IPS-18a (cell line): ENCODE data around the gene XIRP1.

Experiments used
- H3K27ac ChIP-seq: one replicate; pipeline ENCODE4 v1.5.1; 2013; ENCODE audit warnings: low read length
- H3K27me3 ChIP-seq: one replicate; pipeline ENCODE4 v1.6.1; 2013; ENCODE audit warnings: mild to moderate bottlenecking, low read length; ENCODE audit not compliant: control insufficient read depth, insufficient read depth
- H3K36me3 ChIP-seq: one replicate; pipeline ENCODE4 v1.6.1; 2013; ENCODE audit warnings: low read depth, low read length; ENCODE audit not compliant: control insufficient read depth
- H3K4me1 ChIP-seq: one replicate; pipeline ENCODE4 v1.6.1; 2013; ENCODE audit warnings: low read depth, low read length; ENCODE audit not compliant: control insufficient read depth
- H3K4me3 ChIP-seq: one replicate; pipeline ENCODE4 v1.5.1; 2013; ENCODE audit warnings: low read length
- H3K9ac ChIP-seq: one replicate; pipeline ENCODE4 v1.6.1; 2013; ENCODE audit warnings: mild to moderate bottlenecking, low read length, moderate library complexity
- H3K9me3 ChIP-seq: one replicate; pipeline ENCODE4 v1.6.1; 2013; ENCODE audit warnings: low read depth, low read length; ENCODE audit not compliant: control insufficient read depth

XIRP1 gene

GRCh38 chr3:39184081-39184967 lies 8.1 kb downstream of the XIRP1 start:
- H3K4me1 ChIP-seq = peaks cover 6% of the 10 kb centered on the region
- H3K36me3 ChIP-seq = no peaks in the 10 kb centered on the region
- H3K9ac ChIP-seq = no peak overlapping the region
- H3K9me3 ChIP-seq = no peaks in the 10 kb centered on the region
- H3K27ac ChIP-seq = no peak overlapping the region
- peaks cover 12% of the 10 kb centered on the region for H3K27me3 ChIP-seq
- no peak overlapping the region for H3K4me3 ChIP-seq

- Histone ChIP-seq H3K27ac (no peak overlapping the region), H3K4me3 (no peak overlapping the region), H3K4me1 (peaks cover 9% of the 10 kb centered on the region), H3K9me3 (no peaks in the 10 kb centered on the region), H3K36me3 (no peaks in the 10 kb centered on the region), H3K9ac (no peak overlapping the region), H3K27me3 (peaks cover 17% of the 10 kb centered on the region)
Measured at GRCh38 chr3:39183211-39184080, 8.9 kb downstream of the XIRP1 start.

- H3K36me3 ChIP-seq = no peaks in the 10 kb centered on the region
- H3K27me3 ChIP-seq = peaks cover 17% of the 10 kb centered on the region
- no peak overlapping the region for H3K9ac ChIP-seq
- H3K4me1 ChIP-seq = peaks cover 15% of the 10 kb centered on the region
- peak overlapping the region; percentile 55 for H3K4me3 ChIP-seq
- no peak overlapping the region for H3K27ac ChIP-seq
- no peaks in the 10 kb centered on the region for H3K9me3 ChIP-seq
Measured at GRCh38 chr3:39181408-39182335, 10.7 kb downstream of the XIRP1 start.

GRCh38 chr3:39180546-39181346 lies 11.6 kb downstream of the XIRP1 start:
- Histone ChIP-seq H3K9ac (no peak overlapping the region), H3K9me3 (no peaks in the 10 kb centered on the region), H3K27me3 (peaks cover 17% of the 10 kb centered on the region), H3K36me3 (no peaks in the 10 kb centered on the region), H3K4me3 (peak overlapping the region; percentile 55), H3K4me1 (peaks cover 15% of the 10 kb centered on the region), H3K27ac (no peak overlapping the region)

GRCh38 chr3:39180183-39180545 lies 12.2 kb downstream of the XIRP1 start:
- Histone ChIP-seq H3K4me3 (peak overlapping the region; percentile 55), H3K9me3 (no peaks in the 10 kb centered on the region), H3K27me3 (peaks cover 17% of the 10 kb centered on the region), H3K4me1 (peaks cover 15% of the 10 kb centered on the region), H3K9ac (no peak overlapping the region), H3K36me3 (no peaks in the 10 kb centered on the region), H3K27ac (no peak overlapping the region)

- no peak overlapping the region for H3K9ac ChIP-seq
Measured at GRCh38 chr3:39178553-39178952, 13.8 kb downstream of the XIRP1 start.

GRCh38 chr3:39177708-39178332 lies 14.6 kb downstream of the XIRP1 start:
- Histone ChIP-seq H3K9ac (peak overlapping the region; percentile 51), H3K27ac (no peak overlapping the region), H3K27me3 (peaks cover 17% of the 10 kb centered on the region), H3K36me3 (no peaks in the 10 kb centered on the region), H3K4me1 (peaks cover 15% of the 10 kb centered on the region), H3K9me3 (no peaks in the 10 kb centered on the region), H3K4me3 (peak overlapping the region; percentile 64)

More at GRCh38 chr3:39178553-39178952, 13.8 kb downstream of the XIRP1 start:
- H3K36me3 ChIP-seq = no peaks in the 10 kb centered on the region
- no peaks in the 10 kb centered on the region for H3K9me3 ChIP-seq
- H3K4me3 ChIP-seq = peak overlapping the region; percentile 64
- H3K27ac ChIP-seq = no peak overlapping the region
- H3K27me3 ChIP-seq = peaks cover 17% of the 10 kb centered on the region
- H3K4me1 ChIP-seq = peaks cover 15% of the 10 kb centered on the region

- Histone ChIP-seq H3K4me3 (no peak overlapping the region), H3K9me3 (no peaks in the 10 kb centered on the region), H3K36me3 (no peaks in the 10 kb centered on the region), H3K27me3 (peaks cover 17% of the 10 kb centered on the region), H3K4me1 (peaks cover 15% of the 10 kb centered on the region), H3K9ac (no peak overlapping the region), H3K27ac (no peak overlapping the region)
Measured at GRCh38 chr3:39176025-39176714, 16.2 kb downstream of the XIRP1 start.

- H3K4me3 ChIP-seq = no peak overlapping the region
- H3K36me3 ChIP-seq = no peaks in the 10 kb centered on the region
- no peaks in the 10 kb centered on the region for H3K9me3 ChIP-seq
- H3K27ac ChIP-seq = no peak overlapping the region
- H3K9ac ChIP-seq = no peak overlapping the region
- H3K27me3 ChIP-seq = no peaks in the 10 kb centered on the region
- H3K4me1 ChIP-seq = peaks cover 7% of the 10 kb centered on the region
Measured at GRCh38 chr3:39173318-39174125, 18.9 kb downstream of the XIRP1 start.
